GM12873 (cell line): Measurements from ENCODE around the gene ABCA3.

Experiments
- CTCF ChIP-seq: IDR thresholded peaks from 2 replicates; pipeline ENCODE4 v1.5.1; 2012; ENCODE audit warnings: low read depth, mild to moderate bottlenecking, moderate library complexity, low read length, control low read depth; ENCODE audit not compliant: insufficient read depth; ENCODE audit errors: missing control alignments

Gene ABCA3

GRCh38 chr16:2299915-2300192, 40.7 kb downstream of the ABCA3 start:
- no peak for TF ChIP-seq CTCF

GRCh38 chr16:2299121-2299914, 41.2 kb downstream of the ABCA3 start:
- TF ChIP-seq CTCF = no peak

GRCh38 chr16:2298621-2299020, 41.9 kb downstream of the ABCA3 start:
- no peak for TF ChIP-seq CTCF

GRCh38 chr16:2297506-2297860, 43.0 kb downstream of the ABCA3 start:
- TF ChIP-seq CTCF = no peak

GRCh38 chr16:2296661-2297505, 43.6 kb downstream of the ABCA3 start:
- TF ChIP-seq CTCF = peak; percentile 55

GRCh38 chr16:2295056-2295798, 45.3 kb downstream of the ABCA3 start:
- TF ChIP-seq CTCF = no peak

- no peak for TF ChIP-seq CTCF
Observed at GRCh38 chr16:2292221-2292620, 48.3 kb downstream of the ABCA3 start.
